NCI-H1930 (cell line): ENCODE results near the gene SLC25A15.
"Not testable (repeated sequence)": the region's sequence is repeated elsewhere in the genome, so short reads cannot be mapped to it uniquely, and the experiment has no call there.

Experiments
- DNase-seq, 2 experiments: peaks; one replicate each; lab custom pipeline; 2025; lab: John Stamatoyannopoulos, UW

Gene SLC25A15

DNA sequence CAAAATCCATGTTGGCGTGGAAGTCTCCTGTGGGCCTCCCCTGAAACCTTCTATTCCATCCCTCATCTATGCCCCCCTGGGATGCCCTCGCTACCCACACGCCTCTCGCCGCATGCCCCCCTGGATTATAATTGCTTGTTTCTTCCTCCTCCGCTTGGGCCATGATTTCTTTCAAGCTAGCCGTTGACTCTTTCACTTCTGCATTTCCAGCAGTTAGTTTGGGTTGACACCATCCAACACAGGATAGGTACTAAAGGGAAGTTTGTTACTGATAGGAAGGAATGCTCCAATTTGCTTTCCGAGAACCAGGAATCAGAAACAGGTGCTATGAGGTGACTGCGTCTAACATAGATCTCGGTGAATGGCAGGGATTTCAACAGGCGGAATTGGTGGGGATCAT, 7.7 kb upstream of the SLC25A15 start:
- DNase-seq = no peak

DNA sequence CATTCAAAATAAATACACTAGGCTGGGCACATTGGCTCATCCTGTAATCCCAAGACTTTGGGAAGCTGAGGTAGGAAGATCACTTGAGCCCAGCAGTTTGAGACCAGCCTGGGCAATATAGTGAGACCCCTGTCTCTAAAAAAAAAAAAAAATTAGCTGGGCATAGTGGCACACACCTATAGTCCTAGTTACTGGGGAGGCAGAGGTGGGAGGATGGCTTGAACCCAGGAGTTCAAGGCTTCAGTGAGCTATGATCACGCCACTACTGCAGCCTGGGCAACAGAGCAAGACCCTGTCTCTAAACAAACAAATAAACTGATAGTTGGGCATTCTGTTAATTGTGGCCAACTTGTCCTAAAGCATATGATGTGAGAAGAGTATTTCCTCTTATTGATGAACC, 6.4 kb upstream of the SLC25A15 start:
- DNase-seq = not testable (repeated sequence)

DNA sequence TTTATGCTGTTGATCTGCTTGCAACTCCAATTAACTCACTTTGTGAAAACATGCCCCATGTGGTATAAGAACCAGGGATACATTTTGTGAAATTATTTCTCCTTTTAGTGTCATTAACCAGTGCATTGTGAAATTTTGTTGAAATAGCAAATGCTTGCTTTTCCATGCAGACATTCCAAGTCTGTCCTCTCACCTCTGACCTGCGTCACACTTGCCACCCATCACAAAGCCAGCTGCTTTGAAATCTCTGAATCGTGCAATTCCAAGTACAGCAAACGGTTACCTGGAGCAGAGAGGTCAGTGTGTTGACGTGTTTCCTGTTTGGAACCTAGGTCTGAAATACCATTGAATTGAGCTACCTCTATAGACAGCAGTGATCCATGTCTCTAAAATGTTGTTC, 4.9 kb upstream of the SLC25A15 start:
- DNase-seq = no peak

GRCh38 chr13:40786568-40786996, 2.8 kb upstream of the SLC25A15 start:
- no peak for DNase-seq

GRCh38 chr13:40787062-40787461, 2.3 kb upstream of the SLC25A15 start:
- no peak for DNase-seq

GRCh38 chr13:40788540-40789274, 704 bp upstream of the SLC25A15 start:
- DNase-seq = not testable (repeated sequence)

GRCh38 chr13:40790154-40790616, 774 bp downstream of the SLC25A15 start:
- DNase-seq = no peak

- DNase-seq = no peak
Measured at GRCh38 chr13:40792284-40793051, 3.1 kb downstream of the SLC25A15 start.

DNA sequence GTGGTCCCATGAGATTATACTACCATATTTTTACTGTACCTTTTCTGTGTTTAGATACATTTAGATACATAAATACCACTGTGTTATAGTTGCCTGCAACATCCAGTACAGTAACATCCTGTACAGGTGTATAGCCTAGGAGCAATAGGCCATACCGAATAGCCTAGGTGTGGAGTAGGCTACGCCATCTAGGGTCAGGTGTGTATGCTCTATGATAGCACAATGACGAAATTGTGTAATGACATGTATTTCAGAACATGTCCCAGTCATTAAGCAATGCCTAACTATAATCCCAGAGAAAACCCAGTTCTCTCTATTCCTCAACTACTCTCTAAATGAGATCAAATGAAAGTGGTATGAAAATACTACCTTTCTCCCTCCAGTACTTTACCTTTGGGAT, 3.9 kb downstream of the SLC25A15 start:
- DNase-seq = no peak

DNA sequence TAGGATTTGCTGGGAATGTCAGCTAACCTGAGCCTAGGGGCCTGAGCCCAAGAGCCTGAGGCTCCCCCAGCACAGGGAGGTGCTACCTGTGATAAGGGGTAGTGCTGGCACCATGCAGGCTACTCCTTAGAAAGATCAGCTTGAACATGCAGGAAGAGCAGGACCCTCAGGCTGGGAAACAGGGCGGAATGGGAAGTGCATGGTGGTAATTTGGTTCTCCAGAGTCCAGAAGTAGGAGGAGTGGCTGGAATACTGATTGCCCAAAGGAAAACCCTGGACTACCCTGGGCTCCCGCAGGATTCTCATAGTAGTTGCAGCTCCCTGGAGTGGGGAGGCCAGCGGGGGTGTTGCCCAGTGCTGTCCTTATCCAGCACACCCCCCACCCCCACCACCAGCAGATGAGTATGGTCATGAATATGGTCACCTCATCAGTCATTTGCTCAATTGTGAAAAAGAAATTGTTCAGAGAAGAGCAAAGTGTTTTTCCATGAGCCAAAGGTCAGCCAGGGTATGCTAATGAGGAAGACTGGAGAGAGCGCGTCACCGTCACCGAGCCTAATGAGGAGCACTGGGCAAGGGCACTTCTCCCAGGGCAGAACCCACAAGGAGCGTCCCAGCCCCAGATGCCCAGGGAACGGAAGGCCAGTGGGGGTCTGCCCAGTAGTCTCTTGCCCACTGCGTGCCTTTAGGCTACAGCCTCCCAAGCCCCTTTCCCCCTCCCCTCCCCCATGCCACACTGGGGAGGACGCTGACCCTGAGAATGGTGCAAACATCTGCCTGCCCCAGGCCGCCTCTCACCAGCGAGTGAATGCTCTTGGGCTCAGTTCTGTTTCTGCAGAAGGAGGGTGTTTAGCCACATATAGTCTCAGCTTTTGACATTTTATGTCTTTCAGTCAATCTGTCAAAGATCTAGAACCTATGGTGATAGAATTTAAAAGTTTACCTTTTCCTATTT, 5.3 kb downstream of the SLC25A15 start:
- DNase-seq = no peak

GRCh38 chr13:40796649-40797048, 7.2 kb downstream of the SLC25A15 start:
- no peak for DNase-seq

- no peak for DNase-seq
Measured at GRCh38 chr13:40798380-40798779, 9.0 kb downstream of the SLC25A15 start.

DNA sequence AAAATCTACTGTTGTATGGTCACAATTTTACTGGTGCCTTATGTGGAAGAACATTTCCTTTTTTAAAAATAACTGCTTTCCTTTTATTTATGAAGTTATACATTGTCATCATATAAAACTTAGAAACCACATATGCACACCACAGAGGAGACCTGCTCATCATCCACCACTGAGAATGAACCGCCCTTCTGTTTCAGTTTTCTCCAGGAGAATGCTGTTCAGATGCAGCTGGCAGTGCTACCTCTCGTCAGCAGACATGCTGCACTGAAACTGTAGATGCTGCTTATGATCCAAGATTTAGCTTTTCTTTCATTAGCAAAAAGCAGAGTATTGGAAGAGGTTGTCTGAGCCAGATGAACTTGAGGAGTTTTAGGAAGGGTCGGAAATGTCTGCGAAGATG, 10.1 kb downstream of the SLC25A15 start:
- DNase-seq = no peak

DNA sequence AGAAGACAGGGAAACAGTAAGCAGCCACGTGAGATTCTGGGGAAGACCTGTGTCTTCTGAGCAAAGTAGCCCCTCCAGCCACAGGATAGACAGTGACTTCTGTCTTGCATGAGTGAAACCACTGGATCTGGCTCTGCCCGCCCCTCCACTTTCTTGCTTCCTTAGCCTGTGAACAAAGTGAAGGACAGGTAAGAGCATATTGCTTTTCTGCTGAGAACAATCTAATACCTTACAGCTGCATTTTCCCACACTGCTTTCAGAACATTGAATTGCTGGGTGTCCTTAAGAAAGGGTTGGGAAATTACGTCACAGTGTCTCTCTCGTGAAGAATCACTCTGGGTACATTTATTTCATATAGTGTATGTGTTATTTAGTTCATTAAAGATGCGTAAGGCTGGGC, 11.1 kb downstream of the SLC25A15 start:
- no peak for DNase-seq

DNA sequence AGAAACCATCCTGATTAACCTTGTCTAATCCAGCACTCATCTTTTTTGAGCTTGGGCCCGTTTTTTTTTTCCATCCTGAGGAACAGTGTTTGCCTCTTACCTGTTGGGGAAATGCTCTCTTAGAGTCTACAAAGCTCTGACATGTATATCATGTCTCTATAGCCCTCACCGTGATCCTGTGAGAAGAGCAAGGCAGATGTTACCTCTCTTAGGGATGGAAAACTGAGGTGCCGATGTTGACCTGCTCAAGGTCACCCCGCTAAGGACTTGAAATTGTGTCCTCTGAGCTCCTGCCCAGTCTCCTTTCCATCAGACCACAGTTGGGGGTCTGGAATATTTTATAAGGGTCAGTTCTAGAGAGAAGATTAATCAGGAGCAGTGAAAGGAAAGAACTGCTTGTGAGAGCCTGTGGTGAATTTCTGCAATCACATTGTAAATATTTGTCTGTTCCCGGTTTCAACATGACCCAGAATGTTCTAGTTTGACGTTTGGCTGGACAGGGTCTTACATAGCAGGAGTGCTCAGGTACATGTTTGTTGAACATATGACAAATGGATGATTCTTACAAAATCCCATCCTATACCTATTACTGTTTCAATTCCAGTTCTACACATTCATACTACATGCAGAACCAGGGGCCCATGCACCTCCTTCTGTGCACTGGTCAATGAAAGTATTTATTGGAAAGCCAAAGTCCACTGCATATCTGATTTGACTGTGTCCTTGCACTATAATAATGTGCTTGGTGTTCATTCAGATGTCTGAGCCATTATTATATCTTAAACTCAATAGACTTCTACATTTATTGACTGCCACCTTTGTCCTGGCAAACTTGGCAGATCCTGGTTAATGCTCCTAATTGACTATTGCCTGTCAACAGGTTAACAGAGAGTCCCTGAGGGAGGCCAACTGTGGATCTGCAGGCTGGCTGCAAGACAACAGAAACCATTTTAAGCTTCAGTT, 12.1 kb downstream of the SLC25A15 start:
- no peak for DNase-seq

DNA sequence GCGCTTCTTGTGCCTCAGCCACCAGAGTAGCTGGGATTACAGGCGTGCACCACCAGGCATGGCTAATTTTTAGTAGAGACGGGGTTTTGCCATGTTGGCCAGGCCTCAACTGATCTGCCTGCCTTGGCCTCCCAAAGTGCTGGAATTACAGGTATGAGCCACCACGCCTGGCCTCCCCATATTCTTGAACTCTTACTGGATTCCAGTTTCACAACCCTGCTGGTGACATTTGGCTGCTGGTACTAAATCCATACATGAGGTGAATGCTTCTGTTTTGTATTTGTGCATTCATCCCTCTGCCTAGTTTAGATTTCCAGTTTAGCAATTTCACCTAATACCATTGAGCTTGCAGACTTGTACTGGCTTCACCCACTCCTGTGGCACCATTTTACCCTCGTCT, 13.9 kb downstream of the SLC25A15 start:
- DNase-seq = no peak

DNA sequence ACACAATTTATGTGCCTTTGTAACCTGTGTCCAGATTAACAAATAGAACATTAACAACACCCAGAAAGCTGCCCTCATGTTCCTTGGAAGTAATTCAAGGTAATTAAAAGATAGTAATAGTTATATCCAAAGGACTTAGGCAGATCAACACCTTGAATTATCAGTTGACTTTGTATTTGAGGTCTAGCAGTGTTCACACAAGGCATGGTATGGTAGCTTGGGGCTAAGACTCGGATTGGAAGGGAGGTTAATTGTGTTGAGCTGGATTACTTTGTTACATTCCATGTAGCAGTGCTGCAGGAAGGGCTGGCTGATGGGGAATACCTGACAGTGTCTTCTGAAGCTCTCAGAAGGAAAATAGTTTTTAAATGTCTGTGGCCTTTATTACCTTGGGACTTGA, 16.8 kb downstream of the SLC25A15 start:
- no peak for DNase-seq

- no peak for DNase-seq
Measured at GRCh38 chr13:40809471-40809870, 20.1 kb downstream of the SLC25A15 start.

DNA sequence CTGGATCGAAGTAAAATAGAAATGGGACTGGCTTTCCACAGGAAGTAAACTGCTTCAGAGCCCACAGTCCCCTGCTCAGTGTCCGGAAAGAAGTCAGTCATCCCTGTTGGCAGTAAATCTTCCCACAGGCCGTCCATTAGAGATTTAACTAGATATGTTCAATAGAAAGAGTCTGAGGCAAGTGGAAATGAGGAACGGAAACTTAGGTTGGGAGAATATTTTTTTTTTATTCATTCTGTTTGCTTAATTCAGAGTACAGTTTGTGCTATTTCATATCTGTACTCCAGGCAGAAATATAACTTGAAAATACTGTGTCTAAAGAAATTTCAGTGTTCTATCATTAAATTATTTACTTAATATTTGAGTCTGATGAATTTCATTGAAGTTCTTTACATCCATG, 22.7 kb downstream of the SLC25A15 start:
- no peak for DNase-seq

DNA sequence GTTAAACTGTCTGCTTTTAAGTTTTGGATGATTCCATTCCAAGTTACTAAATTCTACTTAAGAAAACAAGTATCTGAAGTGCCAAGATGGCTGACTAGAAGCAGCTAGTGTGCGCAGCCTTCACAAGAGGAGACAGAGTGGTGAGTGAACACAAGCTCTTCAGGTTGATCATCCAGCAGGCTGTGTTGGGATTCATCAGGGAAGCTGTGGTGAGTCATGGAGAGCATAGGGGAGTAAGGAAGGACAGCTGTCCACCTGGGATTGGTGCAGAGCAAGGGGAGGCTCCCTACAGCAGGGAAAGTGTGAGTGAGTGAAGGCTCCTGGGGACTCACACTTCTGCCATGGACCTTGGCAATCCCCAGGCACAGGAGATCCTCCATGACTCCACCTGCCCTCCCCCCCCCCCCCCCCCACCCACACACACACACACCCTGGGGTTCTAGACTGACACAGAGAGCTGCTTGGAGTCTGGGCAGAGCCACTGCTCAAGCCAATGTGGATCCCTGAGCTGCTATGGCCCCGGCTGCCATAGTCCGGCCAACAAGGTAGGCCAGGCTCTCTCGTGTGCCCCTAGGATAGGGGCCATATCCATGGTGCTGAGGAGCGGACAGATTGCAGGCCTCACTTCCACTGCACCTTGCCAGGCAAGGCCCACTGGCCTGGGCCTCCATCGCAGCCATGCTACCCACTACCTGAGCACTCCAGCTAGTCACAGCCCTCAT, 23.5 kb downstream of the SLC25A15 start:
- no peak for DNase-seq
